ENCODE results near the gene CAPN10.

GRCh38 chr2:240559286-240559685 lies 27.2 kb upstream of the CAPN10 start:
- TF ChIP-seq CTCF (IDR thresholded peaks at IDR 0.05) (no peak), POLR2A (IDR thresholded peaks at IDR 0.05) (no peak)

Data from breast epithelium (tissue), 3 donors.